Peyer's patch (tissue), 4 donors: ENCODE measurements around the gene GALNT13.

ENCODE experiments used
- POLR2A ChIP-seq, 2 donors: fragments of 450-650 bp; IDR thresholded peaks; one replicate each; pipeline ENCODE4 v1.5.1; 2017; ENCODE audit warnings: antibody characterized with exemption in 2 of 2, mild to moderate bottlenecking in 2 of 2, moderate library complexity in 2 of 2
- TF ChIP-seq, protein P1 (sequence below), 6 experiments: fragments of 450-650 bp in 4 of 6; fragments of 200-600 bp in 2 of 6; sonication (generic) in 1 of 6; IDR thresholded peaks; one replicate each; pipeline ENCODE4 v1.5.1; 2017 to 2019; ENCODE audit warnings: antibody characterized with exemption in 6 of 6, mild to moderate bottlenecking in 3 of 6, moderate library complexity in 1 of 6

DNA sequence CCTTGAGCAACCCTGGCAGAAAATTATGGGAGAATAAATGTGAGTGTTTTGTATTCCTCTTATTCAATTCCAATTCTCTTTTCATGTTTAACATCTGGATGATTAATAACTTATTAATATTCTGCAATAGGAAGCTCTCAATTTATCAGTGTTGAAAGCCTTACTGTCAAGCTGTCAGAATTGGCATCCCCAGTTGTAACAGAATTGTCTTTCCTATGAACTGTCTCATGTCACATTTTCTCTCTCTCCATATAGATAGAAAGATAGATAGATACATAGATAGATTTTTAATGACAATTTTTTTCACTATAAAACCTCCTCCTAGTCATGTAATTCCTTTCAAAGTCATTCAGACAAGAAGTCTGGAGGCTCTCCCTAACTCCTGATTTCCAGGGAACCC, 331.5 kb downstream of the GALNT13 start:
- TF ChIP-seq, protein P1, sequence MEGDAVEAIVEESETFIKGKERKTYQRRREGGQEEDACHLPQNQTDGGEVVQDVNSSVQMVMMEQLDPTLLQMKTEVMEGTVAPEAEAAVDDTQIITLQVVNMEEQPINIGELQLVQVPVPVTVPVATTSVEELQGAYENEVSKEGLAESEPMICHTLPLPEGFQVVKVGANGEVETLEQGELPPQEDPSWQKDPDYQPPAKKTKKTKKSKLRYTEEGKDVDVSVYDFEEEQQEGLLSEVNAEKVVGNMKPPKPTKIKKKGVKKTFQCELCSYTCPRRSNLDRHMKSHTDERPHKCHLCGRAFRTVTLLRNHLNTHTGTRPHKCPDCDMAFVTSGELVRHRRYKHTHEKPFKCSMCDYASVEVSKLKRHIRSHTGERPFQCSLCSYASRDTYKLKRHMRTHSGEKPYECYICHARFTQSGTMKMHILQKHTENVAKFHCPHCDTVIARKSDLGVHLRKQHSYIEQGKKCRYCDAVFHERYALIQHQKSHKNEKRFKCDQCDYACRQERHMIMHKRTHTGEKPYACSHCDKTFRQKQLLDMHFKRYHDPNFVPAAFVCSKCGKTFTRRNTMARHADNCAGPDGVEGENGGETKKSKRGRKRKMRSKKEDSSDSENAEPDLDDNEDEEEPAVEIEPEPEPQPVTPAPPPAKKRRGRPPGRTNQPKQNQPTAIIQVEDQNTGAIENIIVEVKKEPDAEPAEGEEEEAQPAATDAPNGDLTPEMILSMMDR (IDR thresholded peaks at IDR 0.05), result no peak
- no peak for TF ChIP-seq POLR2A (IDR thresholded peaks at IDR 0.05)
